ENCODE results near the gene KIAA1755.

DNA sequence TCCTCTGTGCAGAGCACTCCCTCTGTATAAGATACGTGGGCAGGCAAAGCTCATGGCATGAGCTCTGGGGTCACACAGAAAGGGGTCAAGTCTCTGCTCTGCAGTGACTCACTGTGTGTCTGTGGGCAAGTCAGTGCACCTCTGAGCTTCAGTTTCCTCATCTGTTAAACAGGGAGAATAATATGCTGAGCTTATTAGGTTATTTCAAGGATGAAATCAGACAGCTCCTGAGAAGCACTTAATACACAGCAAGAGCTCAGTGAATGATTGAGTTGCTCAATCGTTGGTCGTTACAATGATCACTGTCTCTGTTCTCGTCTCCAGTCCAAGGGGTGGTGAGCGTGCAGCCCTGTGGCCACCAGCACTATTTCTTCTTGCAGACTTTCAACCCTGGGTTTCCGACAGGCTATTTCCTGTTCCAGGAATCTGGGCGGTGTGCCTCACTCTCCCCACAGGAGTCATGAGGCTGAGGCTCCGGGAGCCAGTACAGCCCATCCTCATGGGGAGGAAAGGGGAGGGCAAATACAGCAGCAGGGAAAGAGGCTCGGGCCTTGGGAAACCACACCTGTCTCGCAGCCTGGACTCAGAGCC lies 28.9 kb downstream of the KIAA1755 start:
- TF ChIP-seq, protein P1, sequence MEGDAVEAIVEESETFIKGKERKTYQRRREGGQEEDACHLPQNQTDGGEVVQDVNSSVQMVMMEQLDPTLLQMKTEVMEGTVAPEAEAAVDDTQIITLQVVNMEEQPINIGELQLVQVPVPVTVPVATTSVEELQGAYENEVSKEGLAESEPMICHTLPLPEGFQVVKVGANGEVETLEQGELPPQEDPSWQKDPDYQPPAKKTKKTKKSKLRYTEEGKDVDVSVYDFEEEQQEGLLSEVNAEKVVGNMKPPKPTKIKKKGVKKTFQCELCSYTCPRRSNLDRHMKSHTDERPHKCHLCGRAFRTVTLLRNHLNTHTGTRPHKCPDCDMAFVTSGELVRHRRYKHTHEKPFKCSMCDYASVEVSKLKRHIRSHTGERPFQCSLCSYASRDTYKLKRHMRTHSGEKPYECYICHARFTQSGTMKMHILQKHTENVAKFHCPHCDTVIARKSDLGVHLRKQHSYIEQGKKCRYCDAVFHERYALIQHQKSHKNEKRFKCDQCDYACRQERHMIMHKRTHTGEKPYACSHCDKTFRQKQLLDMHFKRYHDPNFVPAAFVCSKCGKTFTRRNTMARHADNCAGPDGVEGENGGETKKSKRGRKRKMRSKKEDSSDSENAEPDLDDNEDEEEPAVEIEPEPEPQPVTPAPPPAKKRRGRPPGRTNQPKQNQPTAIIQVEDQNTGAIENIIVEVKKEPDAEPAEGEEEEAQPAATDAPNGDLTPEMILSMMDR (conservative IDR thresholded peaks at IDR 0.05; ENCODE audit: low read depth, low read length) = no peak
- no peak for TF ChIP-seq EZH2phosphoT487 (IDR thresholded peaks at IDR 0.05; ENCODE audit: borderline replicate concordance, low read length)
- TF ChIP-seq EZH2 (IDR thresholded peaks at IDR 0.05; ENCODE audit: low read length, unreplicated experiment) = no peak

Measured in PC-3 (cell line).